Endothelial cell of umbilical vein (primary cell): ENCODE measurements around the gene UBL5. TPM values are rescaled to one million over a fixed set of nuclear protein-coding genes. Genes with fewer than 3 reads are reported as not detected.

Experiments
- BruUV-seq: library from RNA; stranded (reverse); fragments of 400-500 nt; replicated peaks from 2 replicates; lab custom pipeline; 2021; lab: Mats Ljungman, UMichigan
- CTCF ChIA-PET: fragments of 300-600, 350-600 bp; sonication (Branson Sonifier 250); formaldehyde crosslinking; loops from one replicate; lab custom pipeline; 2021; ENCODE audit warnings: antibody characterized with exemption, inconsistent platforms; lab: Charles Lee
- POLR2A ChIA-PET: fragments of 300-600, 350-600 bp; sonication (Branson Sonifier 250); formaldehyde crosslinking; loops from one replicate; lab custom pipeline; 2021; ENCODE audit warnings: antibody characterized with exemption, inconsistent platforms; lab: Charles Lee
- DNase-seq: peaks from one replicate; pipeline ENCODE4 v3.0.0-alpha.2; 2011; ENCODE audit warnings: low read depth, low spot score
- FAIRE-seq: peaks from 2 replicates; lab custom pipeline; 2011; peaks lifted over from hg19 to GRCh38; lab: Jason Lieb, UNC
- H2AFZ ChIP-seq: 2 replicates; pipeline ENCODE4 v1.6.0; 2012; ENCODE audit warnings: low read depth, low read length, control low read depth, inconsistent platforms
- H3K27ac ChIP-seq: 2 replicates; pipeline ENCODE4 v1.5.1; 2011; ENCODE audit warnings: low read depth, mild to moderate bottlenecking, control low read depth, low read length, moderate library complexity; ENCODE audit not compliant: insufficient read depth
- H3K27me3 ChIP-seq, 2 experiments: 2 replicates each; pipeline versions ENCODE4 v1.6.0 to v1.6.1; 2011; ENCODE audit warnings: low read length in 2 of 2, mixed read lengths in 1 of 2; ENCODE audit not compliant: control insufficient read depth in 2 of 2, insufficient read depth in 2 of 2
- H3K36me3 ChIP-seq, 2 experiments: 2 replicates in 1 of 2; 3 replicates in 1 of 2; pipeline ENCODE4 v1.5.1; 2011; ENCODE audit warnings: low read length in 2 of 2, mild to moderate bottlenecking in 1 of 2, moderate library complexity in 1 of 2; ENCODE audit not compliant: control insufficient read depth in 2 of 2, insufficient read depth in 2 of 2; ENCODE audit errors: extremely low read depth in 1 of 2
- H3K4me1 ChIP-seq: 3 replicates; pipeline ENCODE4 v1.5.1; 2011; ENCODE audit warnings: mild to moderate bottlenecking, low read length; ENCODE audit not compliant: control insufficient read depth, insufficient read depth; ENCODE audit errors: extremely low read depth
- H3K4me2 ChIP-seq: 2 replicates; pipeline ENCODE4 v1.6.1; 2011; ENCODE audit warnings: low read length, control low read depth, mixed read lengths; ENCODE audit not compliant: insufficient read depth
- H3K4me3 ChIP-seq, 3 experiments: fragments of 200-600 bp in 1 of 3; sonication (generic), shearing (Covaris generic) in 1 of 3; replicated peaks in 1 of 3; 2 replicates each; pipeline ENCODE4 v1.5.1; 2011 to 2016; ENCODE audit warnings: control low read depth in 3 of 3, low read length in 3 of 3, mild to moderate bottlenecking in 2 of 3, inconsistent platforms in 1 of 3, low read depth in 1 of 3, moderate library complexity in 1 of 3; ENCODE audit not compliant: insufficient read depth in 1 of 3
- H3K79me2 ChIP-seq: 2 replicates; pipeline ENCODE4 v1.6.0; 2012; ENCODE audit warnings: low read length, inconsistent platforms; ENCODE audit not compliant: control insufficient read depth, insufficient read depth
- H3K9ac ChIP-seq: replicated peaks from 2 replicates; pipeline ENCODE3; 2011; ENCODE audit warnings: low read length, control low read depth; ENCODE audit not compliant: insufficient read depth; ENCODE audit errors: extremely low read depth
- H3K9me1 ChIP-seq: replicated peaks from 3 replicates; pipeline ENCODE4 v1.6.0; 2011; ENCODE audit warnings: mild to moderate bottlenecking, low read length; ENCODE audit not compliant: control insufficient read depth, insufficient read depth; ENCODE audit errors: extremely low read depth
- H3K9me3 ChIP-seq: replicated peaks from 2 replicates; pipeline ENCODE4 v1.5.1; 2012; ENCODE audit warnings: low read length, inconsistent platforms; ENCODE audit not compliant: control insufficient read depth, insufficient read depth
- H4K20me1 ChIP-seq: replicated peaks from 2 replicates; pipeline ENCODE3; 2011; ENCODE audit warnings: mild to moderate bottlenecking, low read length; ENCODE audit not compliant: control insufficient read depth, insufficient read depth; ENCODE audit errors: extremely low read depth
- CTCF ChIP-seq, 2 donors: IDR thresholded peaks; 1 replicate in 1 of 2; 2 replicates in 1 of 2; pipeline ENCODE4 v1.5.1; 2011; ENCODE audit warnings: low read length in 2 of 2, mild to moderate bottlenecking in 2 of 2, moderate library complexity in 2 of 2, control low read depth in 1 of 2, inconsistent platforms in 1 of 2, low read depth in 1 of 2; ENCODE audit not compliant: insufficient read depth in 1 of 2; ENCODE audit errors: extremely low read depth in 1 of 2
- EZH2 ChIP-seq: IDR thresholded peaks from 2 replicates; pipeline ENCODE4 v1.6.1; 2012; ENCODE audit warnings: borderline replicate concordance, low read depth, mild to moderate bottlenecking, moderate library complexity, low read length, inconsistent platforms; ENCODE audit not compliant: severe bottlenecking
- FOS ChIP-seq: IDR thresholded peaks from 2 replicates; pipeline ENCODE4 v1.6.1; 2011; ENCODE audit warnings: mild to moderate bottlenecking, low read length, moderate library complexity, borderline replicate concordance; ENCODE audit not compliant: insufficient read depth
- GATA2 ChIP-seq: IDR thresholded peaks from 2 replicates; pipeline ENCODE4 v1.7.0; 2011; ENCODE audit warnings: low read depth, mild to moderate bottlenecking, moderate library complexity, mixed read lengths, low read length; ENCODE audit not compliant: insufficient read length, insufficient read depth
- JUN ChIP-seq: IDR thresholded peaks from 2 replicates; pipeline ENCODE4 v1.6.1; 2011; ENCODE audit warnings: borderline replicate concordance, low read depth; ENCODE audit not compliant: insufficient read length, insufficient read depth
- MAX ChIP-seq: IDR thresholded peaks from 2 replicates; pipeline ENCODE4 v1.6.1; 2011; ENCODE audit not compliant: insufficient read depth, insufficient read length
- MYC ChIP-seq: IDR thresholded peaks from one replicate; pipeline ENCODE4 v1.6.1; 2011; ENCODE audit warnings: mild to moderate bottlenecking, low read depth, low read length
- POLR2A ChIP-seq: IDR thresholded peaks from 2 replicates; pipeline ENCODE4 v1.6.1; 2012; ENCODE audit warnings: low read depth, mild to moderate bottlenecking, control low read depth, low read length
- POLR2AphosphoS5 ChIP-seq: IDR thresholded peaks from 2 replicates; pipeline ENCODE4 v1.6.1; 2012; ENCODE audit warnings: low read depth, mild to moderate bottlenecking, control low read depth, low read length, moderate library complexity; ENCODE audit not compliant: insufficient read depth
- dilution Hi-C: fragments of 300-500 bp; cut with MboI; formaldehyde crosslinking; loops from one replicate; pipeline ENCODE4 v1.15.0; 2019; ENCODE audit warnings: low sequenced_read_pairs; ENCODE audit not compliant: extremely low pct_ligation_motif_present
- intact Hi-C: fragments of 100-400 bp; cut with micrococcal nuclease; formaldehyde crosslinking; loops from one replicate; pipeline ENCODE4 v1.10.0; 2022
- polyA plus RNA-seq, 4 experiments: library from polyadenylated mRNA; depleted of rRNA in 3 of 4; stranded (reverse) in 3 of 4; unstranded in 1 of 4; fragments of >200 nt; gene quantifications; 2 replicates each; pipeline versions ENCODE4 v1.2.1 to v1.2.3, GENCODE V29; 2011 to 2012; ENCODE audit warnings: missing spikeins in 1 of 4
- total RNA-seq: library from RNA; stranded (reverse); gene quantifications from 2 replicates; pipeline ENCODE4 v1.2.3, GENCODE V29; 2021

The UBL5 gene
- total and polyA plus RNA-seq, 2 donors (not counting 3 experiments of a cell fraction or from before 2014, with no cell fraction given) = 351 to 1,226 TPM

DNA sequence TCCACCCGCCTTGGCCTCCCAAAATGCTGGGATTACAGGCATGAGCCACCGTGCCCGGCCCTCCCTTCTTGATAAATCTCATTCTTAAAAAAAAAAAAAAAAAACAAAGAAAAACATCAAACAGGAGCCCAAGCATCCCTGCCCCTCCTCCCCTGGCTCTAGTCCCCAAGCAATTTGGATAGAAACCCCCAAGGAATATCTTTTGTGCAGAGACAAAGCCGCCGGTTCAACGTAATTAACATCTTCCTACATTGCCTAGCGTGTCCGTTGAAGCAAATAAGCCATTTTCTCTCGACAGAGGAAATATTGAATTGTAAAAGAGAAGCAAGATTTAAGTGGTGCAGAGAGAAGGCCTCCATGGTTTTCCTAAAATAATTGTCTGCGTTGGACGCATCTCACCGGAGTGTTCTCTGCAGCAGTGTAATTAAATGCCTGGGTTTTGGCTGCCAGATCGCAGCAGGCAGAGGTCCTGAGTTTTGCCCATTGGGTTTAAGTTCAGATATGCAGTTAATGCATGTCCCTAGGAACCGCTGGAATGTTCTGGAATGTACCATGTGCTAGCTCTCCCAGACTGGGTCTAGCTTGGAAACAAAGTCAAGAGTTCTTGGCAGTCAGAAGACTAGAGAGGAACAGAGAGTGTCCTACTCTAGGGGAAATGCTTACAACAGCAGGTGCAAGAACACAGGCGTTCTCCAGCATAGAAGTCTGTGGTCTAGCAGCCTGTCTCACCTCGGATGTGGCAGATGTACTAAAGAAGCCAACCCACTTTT lies 38.2 kb downstream of the UBL5 start:
- no peak overlapping the region for H3K9ac ChIP-seq
- no peaks in the 10 kb centered on the region for H3K79me2 ChIP-seq
- TF ChIP-seq JUN = no peak
- TF ChIP-seq EZH2 = no peak
- no peak for TF ChIP-seq FOS
- no peak for TF ChIP-seq POLR2A
- TF ChIP-seq MYC = no peak
- TF ChIP-seq POLR2AphosphoS5 = no peak
- TF ChIP-seq CTCF (IDR thresholded peaks at IDR 0.05; ENCODE audit: extremely low read depth in 1 of 2, insufficient read depth in 1 of 2, low read depth in 1 of 2, low read length in 2 of 2) = no peak
- TF ChIP-seq MAX = no peak
- no peak for TF ChIP-seq GATA2
- H3K9me1 ChIP-seq = no peaks in the 10 kb centered on the region
- no peak overlapping the region for H3K4me3 ChIP-seq
- H3K9me3 ChIP-seq = no peaks in the 10 kb centered on the region
- no peaks in the 10 kb centered on the region for H3K36me3 ChIP-seq
- FAIRE-seq (no peak), DNase-seq (no peak)
- ChIA-PET CTCF (no interaction called here), POLR2A (no interaction called here)
- BruUV-seq = no TSS peak
- H3K27me3 ChIP-seq = no peaks in the 10 kb centered on the region
- dilution Hi-C loops = no loop called here
- no peak overlapping the region for H3K4me2 ChIP-seq
- intact Hi-C loops = no loop called here
- H2AFZ ChIP-seq = no peak overlapping the region
- H3K4me1 ChIP-seq = no peaks in the 10 kb centered on the region
- no peak overlapping the region for H3K27ac ChIP-seq
- H4K20me1 ChIP-seq = no peaks in the 10 kb centered on the region
